ENCODE results near the gene TNFAIP3.
"Not testable (repeated sequence)": the region's sequence is repeated elsewhere in the genome, so short reads cannot be mapped to it uniquely, and the experiment has no call there.

TNFAIP3 gene

GRCh38 chr6:137879885-137880745, 13.1 kb downstream of the TNFAIP3 start:
- no peak for DNase-seq

GRCh38 chr6:137880746-137881521, 13.9 kb downstream of the TNFAIP3 start:
- no peak for DNase-seq

GRCh38 chr6:137881522-137881886, 14.4 kb downstream of the TNFAIP3 start:
- DNase-seq: no peak

- DNase-seq: no peak
Measured at GRCh38 chr6:137882225-137882961, 15.3 kb downstream of the TNFAIP3 start.

GRCh38 chr6:137883400-137884148, 16.5 kb downstream of the TNFAIP3 start:
- no peak for DNase-seq

DNA sequence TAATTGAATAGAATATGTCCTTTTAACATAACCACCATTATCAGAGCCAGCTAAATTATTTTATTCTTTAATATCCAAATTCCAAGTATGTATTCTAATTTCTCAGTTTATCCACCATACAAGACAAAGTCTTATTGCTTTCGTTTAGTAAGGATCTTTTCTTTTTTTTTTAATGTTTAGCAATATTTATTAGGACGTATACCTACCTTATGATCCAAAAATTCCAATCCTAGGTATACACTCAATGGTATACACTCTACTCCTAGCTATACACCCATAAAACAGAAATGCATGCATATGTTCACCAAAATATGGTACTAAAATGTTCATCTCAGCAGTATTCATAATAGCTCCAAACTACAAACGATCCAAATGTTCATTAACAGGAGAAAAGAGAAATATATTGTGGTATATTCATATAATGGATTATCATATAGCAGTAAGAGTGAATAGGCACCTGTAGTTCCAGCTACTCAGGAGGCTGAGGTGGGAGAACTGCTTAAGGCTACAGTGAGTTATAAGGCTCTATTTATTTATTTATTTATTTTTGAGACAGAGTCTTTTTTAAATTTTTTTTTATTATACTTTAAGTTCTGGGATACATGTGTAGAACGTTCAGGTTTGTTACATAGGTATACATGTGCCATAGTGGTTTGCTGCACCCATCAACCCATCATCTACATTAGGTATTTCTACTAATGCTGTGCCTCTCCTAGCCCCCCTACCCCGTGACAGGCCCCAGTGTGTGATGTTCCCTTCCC, 17.3 kb downstream of the TNFAIP3 start:
- DNase-seq: no peak

DNA sequence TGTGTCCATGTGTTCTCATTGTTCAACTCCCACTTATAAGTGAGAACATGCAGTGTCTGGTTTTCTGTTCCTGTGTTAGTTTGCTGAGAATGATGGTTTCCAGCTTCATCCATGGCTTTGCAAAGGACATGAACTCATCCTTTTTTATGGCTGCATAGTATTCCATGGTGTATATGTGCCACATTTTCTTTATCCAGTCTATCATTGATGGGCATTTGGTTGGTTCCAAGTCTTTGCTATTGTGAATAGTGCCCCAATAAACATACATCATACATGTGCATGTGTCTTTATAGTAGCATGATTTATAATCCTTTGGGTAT, 17.8 kb downstream of the TNFAIP3 start:
- not testable (repeated sequence) for DNase-seq

GRCh38 chr6:137886226-137886625, 19.2 kb downstream of the TNFAIP3 start:
- DNase-seq: not testable (repeated sequence)

DNA sequence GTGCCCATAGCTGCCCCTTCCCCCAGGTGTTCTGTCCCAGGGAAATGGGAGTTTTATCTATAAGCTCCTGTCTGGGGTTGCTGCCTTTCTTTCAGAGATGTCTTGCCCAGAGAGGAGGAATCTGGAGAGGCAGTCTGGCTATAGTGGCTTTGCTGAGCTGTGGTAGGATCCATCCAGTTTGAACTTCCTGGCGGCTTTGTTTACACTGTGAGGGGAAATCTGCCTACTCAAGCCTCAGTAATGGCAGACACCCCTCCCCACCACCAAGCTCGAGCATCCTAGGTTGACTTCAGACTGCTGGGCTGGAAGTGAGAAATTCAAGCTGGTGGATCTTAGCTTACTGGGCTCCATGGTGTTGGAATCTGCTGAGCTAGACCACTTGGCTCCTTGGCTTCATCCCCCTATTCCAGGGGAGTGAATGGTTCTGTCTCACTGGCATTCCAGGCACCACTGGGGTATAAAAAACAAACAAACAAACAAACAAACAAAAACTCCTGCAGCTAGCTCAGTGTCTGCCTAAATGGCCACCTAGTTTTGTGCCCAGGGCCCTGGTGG, 24.0 kb downstream of the TNFAIP3 start:
- no peak for DNase-seq

GRCh38 chr6:137892271-137892708, 25.2 kb downstream of the TNFAIP3 start:
- no peak for DNase-seq

- DNase-seq: no peak
Measured at GRCh38 chr6:137893181-137893580, 26.1 kb downstream of the TNFAIP3 start.

DNA sequence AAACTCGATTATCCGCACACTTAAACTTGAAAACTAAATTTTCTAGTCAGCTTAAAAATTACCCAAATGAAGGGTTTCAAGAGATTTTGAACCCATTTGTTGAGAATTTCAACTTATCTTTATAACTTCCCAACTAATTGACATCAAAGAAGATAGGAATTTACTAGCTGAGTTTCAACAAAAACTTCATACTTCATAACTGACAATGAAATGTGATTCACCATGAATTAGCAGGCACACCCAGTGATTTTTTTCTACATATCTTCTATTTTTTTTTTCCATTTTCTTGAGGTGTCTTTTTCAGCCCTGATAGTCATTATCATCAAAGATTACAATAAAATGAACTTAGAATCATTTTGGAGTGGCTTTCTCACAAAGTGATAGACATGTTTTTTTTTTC, 26.7 kb downstream of the TNFAIP3 start:
- DNase-seq: no peak

- DNase-seq: not testable (repeated sequence)
Measured at GRCh38 chr6:137894378-137894777, 27.3 kb downstream of the TNFAIP3 start.

- no peak for DNase-seq
Measured at GRCh38 chr6:137894779-137895385, 27.8 kb downstream of the TNFAIP3 start.

DNA sequence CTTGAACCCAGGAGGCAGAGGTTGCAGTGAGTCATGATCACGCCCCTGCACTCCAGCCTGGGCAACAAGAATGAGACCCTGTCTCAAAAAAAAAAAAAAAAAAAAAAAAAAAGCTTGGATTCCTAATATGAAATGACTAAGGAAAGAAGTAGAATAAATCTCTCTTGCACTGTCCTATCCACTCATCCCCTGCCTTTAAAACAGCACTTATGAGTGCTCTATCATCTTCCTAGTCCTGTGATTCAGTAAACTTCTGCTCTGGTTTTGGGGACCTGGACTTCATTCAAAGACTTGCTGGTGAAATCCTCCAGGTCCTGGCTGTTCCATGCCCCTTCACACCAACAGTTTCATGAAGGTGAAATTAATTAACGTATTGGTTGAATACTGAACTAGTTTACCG, 29.6 kb downstream of the TNFAIP3 start:
- no peak for DNase-seq

DNA sequence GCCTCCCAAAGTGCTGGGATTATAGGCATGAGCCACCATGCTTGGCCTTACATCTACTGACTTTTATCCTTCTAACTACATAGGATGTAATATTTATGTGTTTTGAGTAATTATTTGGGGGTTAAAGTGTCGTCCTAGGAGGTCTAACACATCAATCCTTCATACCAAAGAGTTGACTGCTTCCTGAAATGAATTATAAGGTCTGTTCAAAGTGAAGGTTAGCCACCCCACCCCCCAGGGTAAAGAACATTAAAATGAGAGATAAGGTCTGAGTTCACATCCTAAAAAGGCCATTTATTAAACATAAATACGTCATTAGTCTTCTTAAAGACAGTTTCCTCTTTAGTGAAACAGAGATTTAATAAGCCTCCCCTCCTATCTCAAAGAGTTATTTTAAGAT, 33.8 kb downstream of the TNFAIP3 start:
- no peak for DNase-seq

GRCh38 chr6:137901454-137901853, 34.4 kb downstream of the TNFAIP3 start:
- no peak for DNase-seq

DNA sequence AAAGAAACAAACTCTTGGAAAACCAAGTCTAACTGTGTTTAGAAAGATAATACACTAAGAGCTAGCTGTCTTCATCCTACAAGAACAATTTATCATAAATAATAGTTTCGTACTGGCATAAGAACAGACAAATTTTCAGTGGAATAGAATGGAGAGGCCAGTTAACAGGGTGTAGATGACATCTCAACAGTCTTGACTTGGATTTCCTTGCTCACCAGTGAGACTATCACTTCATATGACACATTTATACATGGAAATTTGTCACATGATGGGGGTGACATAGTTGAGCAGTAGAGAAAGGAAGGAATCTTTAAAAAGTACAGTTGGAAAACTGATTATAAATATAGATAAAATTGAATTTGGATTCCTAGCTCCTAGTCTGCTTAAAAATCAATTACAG, 35.6 kb downstream of the TNFAIP3 start:
- DNase-seq: no peak

- no peak for DNase-seq
Measured at GRCh38 chr6:137903274-137903932, 36.3 kb downstream of the TNFAIP3 start.

- DNase-seq: no peak
Measured at GRCh38 chr6:137903933-137904821, 37.1 kb downstream of the TNFAIP3 start.

Data from cortex of kidney (tissue), 1 donor.